Neural progenitor cell (in vitro differentiated cells): Measurements from ENCODE around the gene AGBL4.
"Not testable (repeated sequence)": the region's sequence is repeated elsewhere in the genome, so short reads cannot be mapped to it uniquely, and the experiment has no call there.

Experiments used
- CTCF ChIP-seq: fragments of 200-600 bp; sonication (generic); IDR thresholded peaks from 2 replicates; pipeline ENCODE4 v1.5.1; 2017; ENCODE audit warnings: antibody characterized with exemption, mild to moderate bottlenecking
- EZH2 ChIP-seq: fragments of 200-600 bp; sonication (generic); IDR thresholded peaks from 2 replicates; pipeline ENCODE4 v1.6.1; 2017; ENCODE audit warnings: antibody characterized with exemption, mild to moderate bottlenecking, moderate library complexity
- EZH2phosphoT487 ChIP-seq: fragments of 200-600 bp; sonication (generic); IDR thresholded peaks from 2 replicates; pipeline ENCODE4 v1.6.1; 2017; ENCODE audit warnings: antibody characterized with exemption

GRCh38 chr1:49738118-49738517, 285.6 kb downstream of the AGBL4 start:
- TF ChIP-seq CTCF, EZH2, EZH2phosphoT487: not testable (repeated sequence)
